Stimulated activated CD8-positive, alpha-beta memory T cell treated with anti-CD3 and anti-CD28 coated beads, Interleukin-7, amount 100 ng/mL, for 1 hour (primary cell): ENCODE results near the gene NCAPD3.
"Not testable (repeated sequence)": the region's sequence is repeated elsewhere in the genome, so short reads cannot be mapped to it uniquely, and the experiment has no call there.

ENCODE experiments used
- DNase-seq, 2 donors: peaks; one replicate each; pipeline ENCODE4 v3.0.0-alpha.2; 2020; ENCODE audit warnings: low read depth in 2 of 2

NCAPD3 gene

DNA sequence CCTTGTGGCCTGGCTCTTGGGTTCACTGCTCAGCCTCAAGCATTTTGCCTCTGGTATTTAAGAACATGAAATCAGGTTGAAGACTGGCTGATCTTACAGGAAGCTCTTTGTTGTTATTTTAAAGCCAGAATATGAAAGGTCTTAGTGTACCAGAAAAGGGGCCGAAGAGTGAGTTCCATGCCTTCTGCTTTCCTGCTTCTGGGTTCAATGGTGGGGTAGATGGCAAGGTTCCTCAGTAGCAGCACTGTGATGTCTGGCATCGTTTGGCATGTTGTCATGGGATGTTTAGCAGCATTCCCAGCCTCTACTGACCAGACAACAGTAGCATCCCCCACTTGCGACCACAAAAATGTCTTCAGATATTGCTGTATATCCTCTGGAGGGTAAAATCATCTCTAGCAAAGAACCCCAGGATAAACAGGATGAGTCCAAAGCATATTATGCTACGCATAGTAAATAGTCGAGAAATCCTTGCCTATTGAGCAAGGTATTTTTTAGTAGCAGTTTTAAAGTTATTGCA is 3.1 kb upstream of the NCAPD3 start:
- no peak for DNase-seq

DNA sequence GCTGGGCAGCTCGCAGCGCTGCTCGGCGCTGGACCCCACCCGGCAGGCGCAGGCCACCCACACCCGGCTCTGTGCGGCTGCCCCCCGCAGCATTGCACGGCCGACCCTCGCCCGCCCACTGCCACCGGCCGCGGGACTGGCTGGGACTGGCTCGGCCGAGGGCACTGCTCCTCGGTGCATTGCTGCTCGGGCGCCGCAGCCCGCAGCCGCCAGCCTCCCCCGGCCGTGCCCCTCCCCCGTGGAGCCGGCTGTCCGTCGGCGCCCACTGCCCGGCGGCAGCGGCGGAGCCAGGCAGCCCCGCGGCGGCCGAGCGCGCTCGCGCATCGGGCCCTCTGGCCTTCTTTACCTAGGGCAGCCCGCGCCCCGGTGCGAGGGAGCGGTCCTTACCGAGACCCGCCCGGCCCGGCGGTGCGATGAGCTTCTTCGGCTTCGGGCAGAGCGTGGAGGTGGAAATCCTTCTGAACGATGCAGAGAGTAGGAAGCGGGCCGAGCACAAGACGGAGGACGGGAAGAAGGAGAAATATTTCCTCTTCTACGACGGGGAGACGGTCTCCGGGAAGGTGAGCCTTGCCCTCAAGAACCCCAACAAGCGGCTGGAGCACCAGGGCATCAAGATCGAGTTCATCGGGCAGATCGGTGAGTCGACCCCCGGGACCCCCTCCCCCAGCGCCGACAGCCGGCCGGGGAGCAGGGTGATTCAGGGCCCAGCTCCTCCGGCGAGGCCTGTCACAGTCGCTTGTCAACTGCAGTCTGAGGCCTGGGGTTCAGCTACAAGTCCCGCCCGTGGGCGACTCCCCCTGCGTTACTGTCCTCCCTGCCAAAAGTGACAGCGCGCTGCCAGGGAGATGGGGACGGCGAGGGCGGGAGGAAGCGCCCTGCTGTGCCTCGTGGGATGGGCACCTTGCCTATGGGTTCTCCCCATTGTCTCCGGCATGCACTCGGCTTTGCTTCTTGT is 1.2 kb upstream of the NCAPD3 start:
- no peak for DNase-seq

DNA sequence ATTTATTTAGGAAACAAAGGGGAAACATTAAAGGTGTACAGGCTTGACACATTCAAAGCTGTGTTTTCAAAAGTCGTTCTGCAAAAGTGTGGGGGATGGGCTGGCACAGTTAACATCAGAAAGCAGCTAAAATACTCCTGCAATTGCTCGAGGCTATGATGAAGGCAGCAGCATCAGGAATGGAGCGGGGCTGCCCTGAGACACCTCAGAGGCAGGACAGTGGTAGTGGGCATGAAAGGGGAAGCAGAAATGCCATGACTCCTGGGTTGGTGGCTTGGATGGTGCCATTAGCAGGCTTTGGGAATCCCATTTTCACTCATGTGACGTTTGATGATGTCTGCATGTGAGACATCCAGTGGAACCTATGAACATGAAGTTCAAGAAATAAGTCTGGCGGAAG is 646 bp downstream of the NCAPD3 start:
- no peak for DNase-seq

DNA sequence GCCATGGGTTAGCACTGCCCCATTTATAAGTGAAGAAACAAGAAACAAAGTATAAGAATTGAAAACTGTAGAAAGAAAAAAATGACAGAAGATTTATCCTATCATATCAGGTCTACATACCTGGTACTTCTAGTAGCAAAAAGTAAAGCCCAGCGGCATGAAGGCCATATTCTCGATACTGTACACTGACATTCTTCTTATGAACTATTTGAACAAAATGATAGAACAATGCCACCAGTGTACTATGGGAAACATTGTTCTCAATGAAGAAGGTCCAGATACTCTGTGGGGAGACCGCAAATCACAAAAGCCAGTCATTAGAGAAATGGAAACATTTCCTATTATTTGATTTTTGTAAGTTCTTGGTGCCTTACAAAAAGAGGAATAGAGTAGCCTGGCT is 7.0 kb downstream of the NCAPD3 start:
- no peak for DNase-seq

DNA sequence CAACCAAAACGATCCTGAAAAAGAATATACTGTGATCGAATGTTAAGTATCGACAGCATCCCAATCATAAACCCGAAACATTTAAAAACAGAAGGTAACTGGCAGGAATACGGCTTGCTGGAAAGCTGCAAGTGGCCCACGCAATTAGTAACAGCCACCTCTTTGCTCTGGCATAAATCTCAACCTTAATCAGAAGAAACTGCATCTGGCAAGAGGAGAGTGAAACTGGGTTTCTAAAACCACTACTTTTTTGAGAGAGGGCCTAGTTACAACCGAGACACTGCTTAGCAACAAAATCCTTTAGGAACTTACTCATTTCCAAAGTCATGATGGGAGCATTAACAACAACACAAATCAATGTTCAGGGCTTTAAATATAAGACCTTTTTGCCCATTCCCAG is 7.9 kb downstream of the NCAPD3 start:
- no peak for DNase-seq

DNA sequence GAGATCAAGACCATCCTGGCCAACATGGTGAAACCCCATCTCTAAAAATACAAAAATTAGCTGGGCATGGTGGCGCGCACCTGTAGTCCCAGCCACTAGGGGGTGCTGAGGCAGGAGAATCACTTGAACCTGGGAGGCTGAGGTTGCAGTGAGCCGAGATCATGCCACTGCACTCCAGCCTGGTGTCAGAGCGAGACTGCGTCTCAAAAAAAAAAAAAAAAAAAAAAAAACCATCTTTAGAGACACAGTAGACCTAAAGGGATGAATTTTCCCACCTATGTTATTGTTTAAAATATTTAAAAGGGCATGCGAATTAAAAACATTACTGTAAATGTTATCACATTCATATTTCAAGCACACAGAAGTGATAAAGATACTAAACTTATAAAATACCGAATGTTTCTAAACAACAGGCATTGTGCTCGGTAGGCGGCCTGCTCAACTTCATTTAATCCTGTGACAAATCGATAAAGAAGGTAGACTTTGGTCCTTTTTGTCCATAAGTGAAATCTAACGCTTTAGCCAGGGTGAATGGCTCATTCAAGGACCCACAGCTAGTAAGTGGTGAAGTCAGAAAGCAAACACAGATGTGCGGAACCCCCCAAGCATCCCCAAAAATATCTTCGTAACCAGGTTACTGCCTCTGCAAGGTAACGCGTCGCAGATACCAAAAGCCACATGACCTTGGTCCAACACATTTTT is 16.1 kb downstream of the NCAPD3 start:
- DNase-seq: peak; percentile 21 to 46

DNA sequence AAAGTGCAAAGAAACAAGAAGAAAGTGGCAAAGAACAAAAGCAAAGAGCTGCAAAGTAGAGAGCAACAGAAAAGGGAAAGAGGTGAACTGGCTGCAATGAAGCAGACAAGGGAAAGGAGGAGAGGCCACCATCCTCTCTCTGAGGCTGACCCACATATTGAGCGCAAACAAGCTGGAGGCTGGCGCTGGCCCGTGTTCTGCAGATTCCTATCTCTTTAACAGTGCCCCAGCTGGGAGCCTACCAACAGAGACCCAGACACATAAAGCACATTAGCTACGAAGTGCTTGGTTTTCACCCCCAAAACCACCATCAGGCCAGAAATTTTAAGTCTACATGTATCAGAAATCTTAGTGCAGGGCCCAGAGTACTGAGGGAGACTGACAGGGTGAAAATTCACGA is 17.6 kb downstream of the NCAPD3 start:
- no peak for DNase-seq

DNA sequence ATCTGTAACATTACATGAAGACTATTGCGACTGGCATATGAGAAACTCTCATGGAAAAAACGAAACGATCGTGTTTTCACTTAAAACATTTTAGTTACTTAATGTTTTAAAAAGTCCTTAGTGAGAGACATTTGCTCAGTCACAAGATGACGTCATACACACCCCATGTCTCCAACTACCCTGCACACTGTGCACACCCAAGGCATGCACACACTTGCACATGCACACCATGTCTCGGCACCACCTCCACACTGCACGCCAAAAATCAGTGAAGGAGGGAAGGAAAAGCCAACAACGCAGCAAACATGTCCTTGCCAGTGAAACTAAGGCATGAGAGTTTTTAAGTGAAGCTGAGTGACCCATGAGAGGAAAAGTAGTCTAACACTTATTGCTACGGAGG is 18.0 kb downstream of the NCAPD3 start:
- DNase-seq: no peak

DNA sequence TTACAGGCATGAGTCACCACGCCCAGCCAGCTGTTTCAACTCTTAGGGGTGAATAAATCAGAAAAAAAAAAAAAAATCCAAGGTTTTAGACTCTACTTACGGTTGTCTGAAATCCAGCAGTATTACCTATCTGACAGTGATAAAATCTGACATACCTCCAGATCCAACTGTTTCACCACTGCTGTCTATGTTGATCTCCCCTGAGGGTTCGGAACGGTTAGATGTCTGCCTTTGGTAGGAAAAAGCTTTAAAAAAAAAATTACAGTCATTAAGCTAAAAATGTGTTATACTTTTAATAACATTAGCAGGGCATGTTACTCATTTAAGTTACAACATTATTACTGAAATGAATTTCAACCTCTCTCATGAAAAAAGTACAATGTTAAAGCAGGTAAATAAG is 21.1 kb downstream of the NCAPD3 start:
- no peak for DNase-seq

DNA sequence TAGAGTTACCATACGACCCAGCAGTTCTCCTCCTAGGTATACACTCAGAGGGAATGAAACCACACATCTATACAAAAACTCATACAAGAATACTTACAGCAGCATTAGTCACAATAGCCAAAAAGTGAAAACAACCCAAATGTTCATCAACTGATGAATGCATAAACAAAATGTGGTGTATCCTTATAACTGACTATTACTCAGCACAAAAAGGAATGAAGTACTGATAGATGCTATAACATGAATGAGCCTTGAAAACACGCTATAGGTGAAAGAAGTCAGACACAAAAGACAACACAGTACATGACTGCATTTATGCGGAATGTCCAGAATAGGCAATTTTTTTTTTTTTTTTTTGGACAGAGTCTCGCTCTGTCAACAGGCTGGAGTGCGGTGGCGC is 23.1 kb downstream of the NCAPD3 start:
- no peak for DNase-seq

DNA sequence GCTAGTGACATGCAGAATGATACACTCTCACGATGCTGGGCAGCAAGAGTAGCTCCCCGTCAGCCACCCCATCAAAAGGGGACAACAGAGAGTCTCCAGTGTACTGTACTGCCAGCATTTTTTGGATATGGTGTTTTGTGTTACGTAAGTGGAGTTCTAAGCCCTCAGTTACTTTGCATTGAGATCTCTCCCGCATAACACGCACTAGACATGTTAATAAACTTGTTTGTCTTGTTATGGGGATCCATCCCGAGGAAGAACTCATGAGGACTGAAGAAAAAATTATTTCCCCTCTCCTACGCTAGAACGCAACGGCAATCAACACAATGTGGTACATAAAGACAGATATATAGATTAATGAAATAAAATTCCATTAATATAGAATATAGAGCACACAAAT is 24.2 kb downstream of the NCAPD3 start:
- DNase-seq: no peak

DNA sequence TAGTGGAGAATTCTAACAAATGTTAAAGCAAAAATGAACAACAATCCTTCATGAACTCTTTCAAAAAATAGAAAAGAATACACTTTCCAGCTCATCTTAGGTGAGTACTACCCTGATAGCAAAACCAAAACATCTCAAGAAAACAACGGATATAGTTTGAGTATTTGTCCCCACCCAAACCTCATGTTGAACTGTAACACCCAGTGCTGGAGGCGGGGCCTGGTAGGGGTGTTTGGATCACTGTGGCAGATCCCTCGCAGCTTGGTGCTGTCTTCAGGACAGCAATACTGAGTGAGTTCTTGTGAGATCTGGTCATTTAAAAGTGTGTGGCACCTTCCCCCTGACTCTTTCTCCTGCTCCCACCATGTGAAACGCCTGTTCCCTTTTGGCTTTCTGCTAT is 27.0 kb downstream of the NCAPD3 start:
- DNase-seq: no peak

DNA sequence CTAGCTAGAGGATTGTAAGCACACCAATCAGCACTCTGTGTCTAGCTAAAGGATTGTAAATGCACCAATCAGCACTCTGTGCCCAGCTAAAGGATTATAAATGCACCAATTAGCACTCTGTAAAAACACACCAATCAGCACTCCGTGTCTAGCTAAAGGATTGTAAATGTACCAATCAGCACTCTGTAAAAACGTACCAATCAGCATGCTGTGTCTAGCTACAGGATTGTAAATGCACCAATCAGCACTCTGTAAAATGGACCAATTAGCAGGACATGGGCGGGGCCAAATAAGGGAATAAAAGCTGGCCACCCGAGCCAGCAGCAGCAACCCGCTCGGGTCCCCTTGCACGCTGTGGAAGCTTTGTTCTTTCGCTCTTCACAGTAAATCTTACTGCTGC is 35.7 kb downstream of the NCAPD3 start:
- not testable (repeated sequence) for DNase-seq

DNA sequence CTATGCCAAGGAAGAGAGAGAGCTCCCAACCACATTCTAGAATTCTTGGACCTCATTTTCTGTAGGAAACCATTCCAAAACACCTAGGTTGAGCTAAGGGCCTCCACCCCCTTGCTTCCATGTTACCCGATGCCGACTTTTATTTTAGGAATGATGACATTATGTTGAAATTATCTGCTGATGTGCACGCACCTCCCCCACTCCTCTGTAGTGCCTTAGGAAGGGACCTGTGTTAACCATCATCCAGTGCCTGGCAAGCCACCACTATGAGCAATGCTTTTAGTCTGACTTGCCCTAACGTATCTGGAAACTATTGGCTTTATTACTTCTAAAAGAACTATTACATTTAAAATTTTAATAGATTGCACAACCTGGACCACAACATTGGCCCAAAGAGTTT is 42.1 kb downstream of the NCAPD3 start:
- DNase-seq: no peak

DNA sequence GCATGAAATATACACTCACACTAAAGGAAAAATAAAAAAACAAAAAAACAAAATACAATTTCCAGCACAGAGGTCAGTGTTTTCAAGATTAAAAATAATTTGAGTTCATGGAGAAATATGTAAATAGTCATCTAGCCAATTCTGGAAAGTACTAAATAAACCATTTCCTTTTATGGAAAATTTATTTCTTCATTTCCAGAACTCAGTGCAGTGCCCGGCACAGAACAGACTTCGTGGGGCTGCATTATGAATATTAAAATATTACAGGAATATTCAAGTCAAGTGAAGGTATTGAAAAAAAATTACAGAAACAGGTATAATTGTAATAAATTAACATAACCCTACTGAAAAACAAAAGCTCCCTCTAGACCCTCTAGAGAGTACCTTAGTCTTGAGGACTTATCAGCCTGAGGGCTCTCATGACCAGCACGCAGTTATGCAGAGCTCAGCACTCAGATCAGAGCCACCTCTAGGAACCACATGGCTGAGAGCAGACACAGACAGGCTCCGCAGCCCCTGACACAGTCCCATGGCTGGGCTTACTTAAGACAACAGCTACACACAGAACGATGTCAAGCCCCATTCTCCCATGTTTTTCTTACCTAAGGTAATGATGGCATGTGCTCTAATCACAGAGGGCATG is 45.6 kb downstream of the NCAPD3 start:
- DNase-seq: no peak

DNA sequence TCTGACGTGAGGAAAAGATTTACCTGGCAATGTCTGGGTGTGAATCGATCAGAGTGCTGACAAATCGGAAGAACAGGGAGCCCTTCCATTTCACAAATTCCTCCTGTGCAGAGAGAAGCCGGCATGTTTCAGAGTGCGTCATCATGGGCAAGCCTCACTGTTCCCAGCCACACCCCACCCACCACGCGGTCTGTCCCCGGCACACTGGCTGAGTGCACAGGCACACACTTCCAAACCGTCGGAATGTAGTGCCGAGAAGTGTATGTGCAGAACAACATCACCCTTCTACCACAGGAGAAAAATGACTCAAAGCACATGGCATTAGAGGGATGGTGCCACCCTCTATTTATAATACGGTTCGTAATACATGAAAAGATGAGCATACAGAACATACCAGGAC is 47.5 kb downstream of the NCAPD3 start:
- DNase-seq: no peak

DNA sequence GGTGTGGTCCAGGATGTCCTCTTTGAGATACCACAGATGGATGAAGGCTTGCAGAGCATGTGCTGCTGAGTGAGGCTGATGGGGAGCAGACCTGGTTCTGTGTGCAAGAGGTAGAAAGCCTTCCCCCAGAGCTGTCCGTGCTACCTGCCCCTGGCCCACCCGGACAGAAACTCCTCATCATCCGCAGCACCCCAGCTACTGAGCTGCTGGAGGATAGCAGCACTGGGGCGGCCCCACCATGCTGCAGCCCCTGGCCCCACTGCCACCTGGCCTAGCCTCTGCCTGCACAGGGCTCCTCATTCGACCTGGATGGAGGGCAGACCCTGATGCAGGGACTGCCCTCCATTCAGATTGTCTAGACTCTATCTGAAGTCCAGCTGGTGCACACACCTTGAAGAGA is 50.5 kb downstream of the NCAPD3 start:
- no peak for DNase-seq

DNA sequence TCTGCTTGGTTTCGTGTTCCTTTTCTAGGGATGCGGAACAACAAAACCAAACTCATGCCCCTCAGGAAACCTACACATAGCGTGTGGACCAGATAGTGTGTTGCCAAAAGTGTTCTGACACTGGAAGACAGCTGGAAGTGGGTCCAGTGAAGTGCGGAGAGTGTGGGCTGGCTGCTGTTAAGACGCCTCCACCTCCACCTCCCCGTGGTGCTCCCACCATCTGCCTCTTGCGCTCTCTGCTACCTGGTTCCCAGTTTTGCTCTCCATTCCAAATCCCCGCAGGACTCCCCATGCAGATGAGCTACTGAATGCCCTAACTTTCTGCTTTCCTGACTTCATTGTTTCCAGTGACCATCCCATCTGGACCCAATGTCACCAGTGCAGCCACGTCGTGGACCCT is 51.8 kb downstream of the NCAPD3 start:
- DNase-seq: no peak

DNA sequence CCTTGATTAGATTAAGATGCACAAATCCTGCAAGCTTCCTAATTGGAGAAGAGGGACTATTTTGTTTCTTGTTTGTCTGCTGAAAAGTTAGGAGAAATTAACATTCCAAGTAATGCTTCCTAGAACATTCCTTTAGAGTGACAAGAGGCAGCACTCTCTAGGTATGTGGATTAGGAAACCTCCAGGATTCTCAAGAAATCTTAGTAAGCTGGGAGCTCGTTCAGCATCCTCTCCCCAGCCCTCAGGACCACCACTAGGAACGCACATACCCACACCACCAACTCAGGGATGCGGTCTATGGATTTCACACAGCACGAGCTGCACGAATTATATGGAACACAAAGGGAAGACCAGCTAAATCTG is 52.9 kb downstream of the NCAPD3 start:
- no peak for DNase-seq

DNA sequence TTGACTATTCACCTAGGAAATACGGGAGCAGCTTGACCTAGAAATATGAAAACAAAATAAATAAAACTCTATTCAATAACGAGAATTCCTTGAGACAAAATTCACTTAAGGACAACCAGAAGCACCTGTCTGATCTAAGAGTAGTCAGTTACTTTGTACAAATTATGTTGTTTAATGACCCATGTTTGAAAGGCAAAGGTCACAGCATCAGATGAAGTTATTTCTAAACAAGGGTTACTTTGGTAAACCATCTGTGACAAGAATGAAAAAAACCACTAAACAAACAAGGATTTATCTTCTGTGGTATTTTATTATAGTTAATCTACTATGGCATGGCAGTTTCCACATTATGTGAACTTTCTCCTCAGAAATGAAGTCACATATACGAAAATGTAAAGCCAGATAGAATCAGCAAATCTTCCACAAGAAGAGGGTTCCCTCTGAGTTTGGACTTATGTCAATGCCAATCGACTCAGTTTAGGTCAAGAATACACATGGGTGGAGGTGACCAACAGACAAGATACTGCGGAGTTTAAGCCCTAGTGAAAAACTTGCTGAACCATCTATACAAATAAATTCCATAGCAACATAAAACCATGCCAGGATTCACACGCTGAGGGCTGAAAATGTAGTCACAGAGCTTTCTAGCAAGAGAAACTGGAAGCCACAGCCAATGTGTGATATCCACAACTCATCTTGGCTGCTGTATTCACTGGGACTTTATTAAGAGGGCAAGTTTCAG is 53.4 kb downstream of the NCAPD3 start:
- no peak for DNase-seq

DNA sequence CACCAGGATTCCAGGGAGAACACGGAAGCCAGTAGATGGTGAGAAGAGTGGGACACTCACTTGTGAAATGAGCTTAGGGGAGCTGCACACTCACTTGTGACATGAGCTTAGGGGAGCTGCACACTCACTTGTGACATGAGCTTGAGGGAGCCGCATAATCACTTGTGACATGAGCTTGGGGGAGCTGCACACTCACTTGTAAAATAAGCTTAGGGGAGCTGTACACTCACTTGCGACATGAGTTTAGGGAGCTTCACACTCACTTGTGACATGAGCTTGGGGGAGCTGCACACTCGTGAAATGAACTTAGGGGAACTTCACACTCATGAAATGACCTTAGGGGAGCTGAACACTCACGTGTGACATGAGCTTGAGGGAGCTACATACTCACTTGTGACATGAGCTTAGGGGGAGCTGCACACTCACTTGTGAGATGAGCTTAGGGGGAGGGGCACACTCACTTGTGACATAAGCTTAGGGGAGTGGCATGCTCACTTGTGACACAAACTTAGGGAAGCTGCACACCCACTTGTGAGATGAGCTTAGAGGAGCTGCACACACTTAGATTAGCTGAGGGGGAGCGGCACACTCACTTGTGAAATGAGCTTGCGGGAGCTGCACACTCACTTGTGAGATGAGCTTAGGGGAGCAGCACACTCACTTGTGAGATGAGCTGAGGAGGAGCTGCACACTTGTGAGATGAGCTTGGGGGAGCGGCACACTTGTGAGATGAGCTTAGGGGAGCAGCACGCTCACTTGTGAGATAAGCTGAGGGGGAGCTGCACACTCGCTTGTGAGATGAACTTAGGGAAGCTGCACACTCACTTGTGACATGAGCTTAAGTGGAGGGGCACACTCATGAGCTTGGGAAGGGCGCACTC is 59.0 kb downstream of the NCAPD3 start:
- DNase-seq: no peak
